ENCODE results near the gene SOHLH1.

Gene SOHLH1

GRCh38 chr9:135711391-135711790, 12.1 kb upstream of the SOHLH1 start:
- TF ChIP-seq REST (IDR thresholded peaks at IDR 0.05; ENCODE audit: insufficient replicate concordance, low read depth) (no peak), CTCF (IDR thresholded peaks at IDR 0.05; ENCODE audit: insufficient read depth, low read length) (no peak), SPI1 (IDR thresholded peaks at IDR 0.05; ENCODE audit: borderline replicate concordance, low read depth) (no peak), GABPA (IDR thresholded peaks at IDR 0.05; ENCODE audit: low read depth) (no peak), POLR2AphosphoS5 (IDR thresholded peaks at IDR 0.05; ENCODE audit: low read depth) (no peak)
- H3K27me3 ChIP-seq (ENCODE audit: insufficient read depth, poor library complexity, severe bottlenecking), result peaks cover 11% of the 10 kb centered on the region
- no peak for DNase-seq (ENCODE audit: low read depth in 1 of 2, low spot score in 1 of 2)
- no peak overlapping the region for H3K27ac ChIP-seq (replicated peaks)
- H3K4me3 ChIP-seq (replicated peaks; ENCODE audit: insufficient read depth, low read length), result no peak overlapping the region

GRCh38 chr9:135708164-135708563, 8.9 kb upstream of the SOHLH1 start:
- no peak for DNase-seq (ENCODE audit: low read depth in 1 of 2, low spot score in 1 of 2)
- H3K27me3 ChIP-seq (ENCODE audit: insufficient read depth, poor library complexity, severe bottlenecking), result peaks cover 2% of the 10 kb centered on the region
- TF ChIP-seq SPI1 (IDR thresholded peaks at IDR 0.05; ENCODE audit: borderline replicate concordance, low read depth) (no peak), REST (IDR thresholded peaks at IDR 0.05; ENCODE audit: insufficient replicate concordance, low read depth) (no peak), GABPA (IDR thresholded peaks at IDR 0.05; ENCODE audit: low read depth) (no peak), POLR2AphosphoS5 (IDR thresholded peaks at IDR 0.05; ENCODE audit: low read depth) (no peak), CTCF (IDR thresholded peaks at IDR 0.05; ENCODE audit: insufficient read depth, low read length) (no peak)

GRCh38 chr9:135707252-135708138, 8.2 kb upstream of the SOHLH1 start:
- Histone ChIP-seq H3K27me3 (ENCODE audit: insufficient read depth, poor library complexity, severe bottlenecking) (no peaks in the 10 kb centered on the region), H3K4me3 (replicated peaks; ENCODE audit: insufficient read depth, low read length) (no peak overlapping the region), H3K27ac (replicated peaks) (no peak overlapping the region)
- TF ChIP-seq SPI1 (IDR thresholded peaks at IDR 0.05; ENCODE audit: borderline replicate concordance, low read depth) (no peak), CTCF (IDR thresholded peaks at IDR 0.05; ENCODE audit: insufficient read depth, low read length) (no peak), POLR2AphosphoS5 (IDR thresholded peaks at IDR 0.05; ENCODE audit: low read depth) (no peak), GABPA (IDR thresholded peaks at IDR 0.05; ENCODE audit: low read depth) (no peak), REST (IDR thresholded peaks at IDR 0.05; ENCODE audit: insufficient replicate concordance, low read depth) (no peak)
- no peak for DNase-seq (ENCODE audit: low read depth in 1 of 2, low spot score in 1 of 2)

More at GRCh38 chr9:135708164-135708563, 8.9 kb upstream of the SOHLH1 start:
- Histone ChIP-seq H3K4me3 (replicated peaks; ENCODE audit: insufficient read depth, low read length) (no peak overlapping the region), H3K27ac (replicated peaks) (no peak overlapping the region)
